IPS-11a (cell line): ENCODE measurements around the gene TMEM81.

Experiments
- H3K4me3 ChIP-seq: one replicate; pipeline ENCODE4 v1.5.1; 2013; ENCODE audit warnings: low read depth, low read length, control low read depth

TMEM81 gene

DNA sequence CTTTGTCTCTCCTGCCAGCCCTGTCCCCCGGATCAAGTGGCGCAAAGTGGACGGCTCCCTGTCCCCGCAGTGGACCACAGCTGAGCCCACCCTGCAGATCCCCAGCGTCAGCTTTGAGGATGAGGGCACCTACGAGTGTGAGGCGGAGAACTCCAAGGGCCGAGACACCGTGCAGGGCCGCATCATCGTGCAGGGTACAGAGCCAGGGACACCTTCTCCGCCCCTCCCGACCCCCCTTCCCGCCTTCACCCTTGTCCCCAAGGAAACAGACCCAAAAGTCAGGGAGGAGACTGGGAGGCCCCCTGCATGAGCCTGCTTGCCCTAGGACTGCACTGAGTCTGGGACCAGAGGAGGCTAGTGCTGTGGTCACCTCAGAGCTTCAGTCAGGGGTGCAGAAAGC is 23.0 kb downstream of the TMEM81 start:
- H3K4me3 ChIP-seq: no peak overlapping the region

DNA sequence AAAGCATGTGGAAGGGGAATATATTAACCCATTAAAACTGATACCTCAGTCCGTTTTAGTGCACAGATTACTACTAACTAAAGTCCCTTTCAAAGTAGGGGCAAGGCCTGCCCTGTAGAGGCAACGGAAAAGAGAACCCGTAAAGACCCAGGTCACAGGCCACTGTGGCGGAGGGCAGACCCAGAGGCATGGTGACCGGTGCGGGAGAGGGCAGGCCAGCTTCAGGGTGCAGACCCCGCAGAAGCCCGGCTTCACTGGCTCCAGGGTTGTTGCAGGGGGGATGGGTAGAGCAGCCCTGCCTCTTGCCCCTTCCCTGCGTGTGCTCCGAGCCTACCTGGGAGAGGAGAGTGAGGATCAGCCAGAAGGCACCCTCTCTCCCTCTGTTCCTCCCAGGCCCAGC is 23.5 kb downstream of the TMEM81 start:
- no peak overlapping the region for H3K4me3 ChIP-seq

- H3K4me3 ChIP-seq: no peak overlapping the region
Observed at GRCh38 chr1:205059660-205060059, 24.6 kb downstream of the TMEM81 start.

- H3K4me3 ChIP-seq: no peak overlapping the region
Observed at GRCh38 chr1:205058853-205059252, 25.4 kb downstream of the TMEM81 start.

DNA sequence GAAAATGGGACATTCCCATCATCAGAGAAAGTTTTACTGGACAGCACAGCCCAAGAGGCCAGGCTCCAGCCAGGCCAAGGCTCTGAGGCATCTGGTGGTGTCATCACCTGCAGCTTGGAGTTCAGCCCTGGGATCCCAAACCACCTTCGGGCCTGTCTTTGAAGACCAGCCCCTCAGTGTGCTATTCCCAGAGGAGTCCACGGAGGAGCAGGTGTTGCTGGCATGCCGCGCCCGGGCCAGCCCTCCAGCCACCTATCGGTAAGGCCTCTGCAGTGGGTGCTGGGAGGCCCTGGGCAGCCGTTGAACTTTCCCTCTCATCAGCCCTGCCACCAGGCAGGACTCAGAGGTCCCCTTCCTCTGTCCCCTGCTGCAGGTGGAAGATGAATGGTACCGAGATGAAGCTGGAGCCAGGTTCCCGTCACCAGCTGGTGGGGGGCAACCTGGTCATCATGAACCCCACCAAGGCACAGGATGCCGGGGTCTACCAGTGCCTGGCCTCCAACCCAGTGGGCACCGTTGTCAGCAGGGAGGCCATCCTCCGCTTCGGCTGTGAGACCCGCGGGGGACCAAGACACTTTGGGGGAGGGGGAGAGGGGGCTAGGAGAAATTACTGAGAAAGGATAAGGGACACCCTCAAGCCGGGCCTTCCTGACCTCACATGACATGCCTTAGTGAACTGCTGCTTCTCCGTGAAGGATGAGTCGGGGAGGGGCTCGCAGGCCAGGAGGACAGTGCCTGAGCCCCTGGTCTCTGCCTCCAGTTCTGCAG is 26.3 kb downstream of the TMEM81 start:
- H3K4me3 ChIP-seq: no peak overlapping the region

- no peak overlapping the region for H3K4me3 ChIP-seq
Observed at GRCh38 chr1:205056956-205057568, 27.2 kb downstream of the TMEM81 start.

DNA sequence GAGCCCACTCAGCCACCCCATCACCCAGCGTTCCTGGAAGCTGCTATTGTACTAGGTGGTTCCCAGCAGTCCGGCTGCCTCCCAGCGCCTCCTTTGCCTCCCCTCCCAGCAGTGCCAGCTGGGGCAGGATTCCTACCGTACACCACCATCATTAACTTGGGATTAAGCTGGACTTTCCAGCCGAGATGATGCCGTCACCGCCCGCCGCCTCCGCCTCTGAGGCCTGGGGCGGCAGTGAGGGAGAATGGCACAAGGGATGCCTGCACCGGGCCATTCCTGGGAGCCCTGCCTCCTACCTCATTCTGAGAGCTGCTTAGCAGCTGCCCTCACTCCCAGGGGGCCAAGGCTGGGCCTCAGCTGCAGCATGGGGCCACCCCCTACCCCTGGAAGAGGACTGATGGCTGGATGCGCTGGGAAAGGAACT is 28.1 kb downstream of the TMEM81 start:
- no peak overlapping the region for H3K4me3 ChIP-seq

DNA sequence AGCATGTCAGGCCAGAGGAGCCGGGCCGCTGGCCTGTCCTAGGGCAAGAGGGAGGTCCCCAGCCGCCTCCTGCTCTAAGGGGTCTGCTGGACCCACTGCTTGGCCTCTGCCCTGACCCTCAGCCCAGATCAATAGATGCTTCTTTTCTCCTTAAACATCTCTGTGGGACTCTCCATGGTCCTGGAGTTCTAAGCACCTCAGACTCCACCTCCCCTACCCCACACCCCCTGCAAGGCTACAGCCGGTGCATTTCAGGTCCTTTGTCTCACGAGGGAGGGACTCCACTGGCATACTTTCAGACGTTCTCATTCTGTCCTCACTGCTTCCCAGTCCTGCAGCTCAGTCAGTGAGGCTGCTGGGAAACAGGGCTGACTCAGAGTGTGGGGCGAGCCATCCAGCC is 30.2 kb downstream of the TMEM81 start:
- no peak overlapping the region for H3K4me3 ChIP-seq

GRCh38 chr1:205053296-205053695 is 31.0 kb downstream of the TMEM81 start:
- H3K4me3 ChIP-seq: no peak overlapping the region

DNA sequence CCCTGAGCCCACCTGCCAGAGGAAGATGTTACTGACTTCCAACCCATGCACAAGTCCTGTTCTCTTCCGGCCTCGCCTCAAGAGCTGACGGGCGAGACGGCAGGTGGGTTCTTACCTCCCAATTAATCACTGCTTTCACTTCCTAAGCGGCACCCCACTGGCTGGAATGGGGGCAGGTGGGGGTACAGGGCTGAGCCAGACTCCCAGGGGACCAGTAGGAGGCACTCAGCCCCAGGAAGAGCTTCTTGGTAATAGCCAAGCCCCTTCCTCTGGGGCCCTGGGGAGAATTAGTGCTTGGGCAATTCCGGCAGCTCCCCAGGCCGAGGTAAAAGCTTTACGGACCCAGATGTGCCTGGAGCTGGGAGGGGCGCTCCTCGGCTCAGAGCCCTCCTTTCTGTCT is 31.6 kb downstream of the TMEM81 start:
- H3K4me3 ChIP-seq: no peak overlapping the region

GRCh38 chr1:205049479-205049878 is 34.8 kb downstream of the TMEM81 start:
- no peak overlapping the region for H3K4me3 ChIP-seq

GRCh38 chr1:205048382-205048781 is 35.9 kb downstream of the TMEM81 start:
- no peak overlapping the region for H3K4me3 ChIP-seq

GRCh38 chr1:205047764-205048231 is 36.5 kb downstream of the TMEM81 start:
- H3K4me3 ChIP-seq: no peak overlapping the region

- no peak overlapping the region for H3K4me3 ChIP-seq
Observed at GRCh38 chr1:205046870-205047269, 37.4 kb downstream of the TMEM81 start.

GRCh38 chr1:205045146-205045545 is 39.1 kb downstream of the TMEM81 start:
- no peak overlapping the region for H3K4me3 ChIP-seq

- no peak overlapping the region for H3K4me3 ChIP-seq
Observed at GRCh38 chr1:205044741-205045140, 39.5 kb downstream of the TMEM81 start.

- no peak overlapping the region for H3K4me3 ChIP-seq
Observed at GRCh38 chr1:205043866-205044265, 40.4 kb downstream of the TMEM81 start.

- H3K4me3 ChIP-seq: no peak within 1 kb of the TSS
Observed at GRCh38 chr1:205042911-205043806, 41.1 kb downstream of the TMEM81 start, which contains the start of gene CNTN2. Gene CNTN2 (plus strand): TSS chr1:205043212. CDS start chr1:205053186, 9,974 bp downstream.

DNA sequence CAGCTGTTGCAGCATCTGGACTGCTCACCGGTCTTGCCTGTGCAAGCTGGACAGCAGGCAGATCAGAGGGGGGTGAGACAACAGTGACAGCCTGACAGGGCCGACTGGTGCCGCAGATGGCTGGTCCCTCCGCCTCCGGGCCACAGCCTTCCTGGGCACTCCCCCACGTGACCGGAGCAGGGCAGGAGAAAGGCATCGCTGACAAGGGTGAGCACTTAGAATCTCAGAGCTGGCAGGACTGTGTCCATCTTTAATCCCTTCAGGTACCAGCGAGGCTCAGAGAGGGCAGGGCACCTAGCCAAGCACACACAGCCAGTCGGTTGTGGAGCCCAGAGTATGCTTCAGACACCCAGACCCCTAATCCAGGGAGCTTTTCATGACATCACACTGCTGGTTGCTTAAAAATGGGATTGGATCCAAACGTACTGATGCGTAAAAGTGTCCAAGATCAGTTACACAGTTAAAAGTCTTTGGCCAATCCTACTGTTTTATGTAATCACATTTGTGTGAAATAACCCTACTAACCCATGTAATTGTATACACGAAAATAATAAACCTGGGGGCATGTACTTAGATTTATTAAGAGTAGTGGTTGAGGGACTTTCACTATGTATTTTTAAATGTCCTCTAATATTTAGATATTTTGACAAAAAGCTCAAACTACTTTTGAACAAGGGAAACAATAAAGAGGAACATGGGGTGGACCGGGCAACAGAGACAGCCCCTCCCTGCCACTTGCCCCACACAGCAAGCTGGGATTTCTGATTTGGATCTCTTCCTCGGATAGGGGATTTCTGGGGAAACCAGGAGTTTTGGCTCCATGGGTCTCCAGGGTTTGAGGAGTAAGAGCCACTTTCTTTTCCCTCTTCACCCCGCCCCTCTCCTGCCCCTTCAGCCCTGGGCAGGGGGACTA is 42.0 kb downstream of the TMEM81 start:
- H3K4me3 ChIP-seq: no peak overlapping the region

- H3K4me3 ChIP-seq: no peak overlapping the region
Observed at GRCh38 chr1:205041001-205041715, 43.1 kb downstream of the TMEM81 start.
